Colonic mucosa (tissue), 4 donors: ENCODE measurements around the gene SLC38A3. TPM values are rescaled to one million over a fixed set of nuclear protein-coding genes. Genes with fewer than 3 reads are reported as not detected.
"Not testable (repeated sequence)": the region's sequence is repeated elsewhere in the genome, so short reads cannot be mapped to it uniquely, and the experiment has no call there.

ENCODE experiments used
- DNase-seq: peaks from one replicate; pipeline ENCODE4 v3.0.0-alpha.2; 2020
- H3K27ac ChIP-seq: fragments of 200-600 bp; one replicate; pipeline ENCODE4 v1.8.0; 2021
- H3K27me3 ChIP-seq: fragments of 200-600 bp; one replicate; pipeline ENCODE4 v1.8.0; 2021
- H3K36me3 ChIP-seq: fragments of 200-600 bp; one replicate; pipeline ENCODE4 v1.8.0; 2021
- H3K4me1 ChIP-seq: fragments of 200-600 bp; one replicate; pipeline ENCODE4 v1.8.0; 2021; ENCODE audit warnings: mild to moderate bottlenecking
- H3K4me3 ChIP-seq: fragments of 200-600 bp; one replicate; pipeline ENCODE4 v1.8.0; 2021
- H3K9ac ChIP-seq, 2 donors: one replicate each; pipeline ENCODE4 v1.7.0; 2013; ENCODE audit warnings: control low read depth in 2 of 2, low read depth in 2 of 2, low read length in 2 of 2
- H3K9me3 ChIP-seq: fragments of 200-600 bp; one replicate; pipeline ENCODE4 v1.8.0; 2021
- intact Hi-C: fragments of 100-400 bp; cut with DNase I; formaldehyde crosslinking; loops from one replicate; pipeline ENCODE4 v1.14.1; 2022
- total RNA-seq, 2 donors: library from RNA; stranded (reverse); fragmentation: NEBNext Ultra II Directional in 1 of 2; extraction: Animal tissue kit (Norgen Biotek cat#: 25700) in 1 of 2; gene quantifications; one replicate each; pipeline ENCODE4 v1.2.1, GENCODE V29; 2021
- TF ChIP-seq, protein P1 (sequence below): fragments of 200-600 bp; IDR thresholded peaks from one replicate; pipeline ENCODE4 v1.8.0; 2022; ENCODE audit warnings: antibody characterized with exemption, mild to moderate bottlenecking
- donor health status: healthy.
- donor health status: DM: no; HTN: no; CAD: no.
- donor health status: DM: no; HTN: no; CAD: no.

Gene SLC38A3
- total RNA-seq, 2 donors from 2014 or later: 0.24 to 0.40 TPM

DNA sequence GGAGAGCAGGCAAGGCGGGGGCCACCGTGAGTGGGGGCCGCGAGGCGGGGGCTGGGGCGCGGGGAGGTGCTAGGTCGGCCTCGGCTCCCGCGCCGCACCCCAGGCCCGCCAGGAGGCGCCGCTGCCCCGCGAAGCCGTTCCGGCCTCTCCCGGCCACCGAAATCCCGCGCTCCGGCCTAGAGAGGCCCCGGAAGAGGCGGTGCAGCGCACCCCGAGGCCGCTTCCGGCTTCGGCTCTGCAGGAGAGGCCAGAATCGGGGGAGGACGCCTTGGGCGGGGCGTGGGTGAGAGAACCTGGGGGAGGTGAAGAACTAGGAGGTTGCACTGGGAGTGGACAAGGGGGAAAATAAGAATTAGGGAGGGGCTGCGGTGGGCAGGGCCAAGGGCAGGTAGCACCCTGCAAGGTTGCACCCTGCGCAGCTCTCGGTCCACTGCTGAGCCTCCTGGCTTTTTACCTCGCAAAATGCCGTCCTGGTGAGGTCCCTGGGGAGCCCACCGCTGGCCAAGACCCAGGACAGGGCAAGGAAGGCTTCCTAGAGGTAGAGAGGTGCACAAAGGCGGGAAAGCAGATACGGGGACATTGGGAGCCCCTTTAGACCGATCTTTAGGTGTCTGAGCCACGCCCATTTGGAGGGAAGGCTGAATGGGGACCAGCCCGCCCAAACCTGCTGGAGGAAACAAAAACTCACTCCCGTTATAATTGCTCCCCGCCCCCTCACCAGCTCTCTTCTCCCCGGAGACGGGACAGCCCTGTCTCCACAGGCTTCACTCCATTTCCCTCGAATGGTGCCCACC lies 22.5 kb downstream of the SLC38A3 start:
- intact Hi-C loops: loop anchor here (2.0 kb wide), 1 partner anchor 47 kb away; no protein-coding TSS in a partner anchor
- Histone ChIP-seq H3K4me3 (peak overlapping the region; percentile 82), H3K36me3 (no peaks in the 10 kb centered on the region), H3K27ac (peak overlapping the region; percentile 85), H3K4me1 (peaks cover 4% of the 10 kb centered on the region), H3K9me3 (no peaks in the 10 kb centered on the region), H3K9ac (peak overlapping the region; percentile 65 to 87), H3K27me3 (no peaks in the 10 kb centered on the region)
- peak; percentile 95 for DNase-seq
- TF ChIP-seq, protein P1, sequence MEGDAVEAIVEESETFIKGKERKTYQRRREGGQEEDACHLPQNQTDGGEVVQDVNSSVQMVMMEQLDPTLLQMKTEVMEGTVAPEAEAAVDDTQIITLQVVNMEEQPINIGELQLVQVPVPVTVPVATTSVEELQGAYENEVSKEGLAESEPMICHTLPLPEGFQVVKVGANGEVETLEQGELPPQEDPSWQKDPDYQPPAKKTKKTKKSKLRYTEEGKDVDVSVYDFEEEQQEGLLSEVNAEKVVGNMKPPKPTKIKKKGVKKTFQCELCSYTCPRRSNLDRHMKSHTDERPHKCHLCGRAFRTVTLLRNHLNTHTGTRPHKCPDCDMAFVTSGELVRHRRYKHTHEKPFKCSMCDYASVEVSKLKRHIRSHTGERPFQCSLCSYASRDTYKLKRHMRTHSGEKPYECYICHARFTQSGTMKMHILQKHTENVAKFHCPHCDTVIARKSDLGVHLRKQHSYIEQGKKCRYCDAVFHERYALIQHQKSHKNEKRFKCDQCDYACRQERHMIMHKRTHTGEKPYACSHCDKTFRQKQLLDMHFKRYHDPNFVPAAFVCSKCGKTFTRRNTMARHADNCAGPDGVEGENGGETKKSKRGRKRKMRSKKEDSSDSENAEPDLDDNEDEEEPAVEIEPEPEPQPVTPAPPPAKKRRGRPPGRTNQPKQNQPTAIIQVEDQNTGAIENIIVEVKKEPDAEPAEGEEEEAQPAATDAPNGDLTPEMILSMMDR: peak; percentile 93

DNA sequence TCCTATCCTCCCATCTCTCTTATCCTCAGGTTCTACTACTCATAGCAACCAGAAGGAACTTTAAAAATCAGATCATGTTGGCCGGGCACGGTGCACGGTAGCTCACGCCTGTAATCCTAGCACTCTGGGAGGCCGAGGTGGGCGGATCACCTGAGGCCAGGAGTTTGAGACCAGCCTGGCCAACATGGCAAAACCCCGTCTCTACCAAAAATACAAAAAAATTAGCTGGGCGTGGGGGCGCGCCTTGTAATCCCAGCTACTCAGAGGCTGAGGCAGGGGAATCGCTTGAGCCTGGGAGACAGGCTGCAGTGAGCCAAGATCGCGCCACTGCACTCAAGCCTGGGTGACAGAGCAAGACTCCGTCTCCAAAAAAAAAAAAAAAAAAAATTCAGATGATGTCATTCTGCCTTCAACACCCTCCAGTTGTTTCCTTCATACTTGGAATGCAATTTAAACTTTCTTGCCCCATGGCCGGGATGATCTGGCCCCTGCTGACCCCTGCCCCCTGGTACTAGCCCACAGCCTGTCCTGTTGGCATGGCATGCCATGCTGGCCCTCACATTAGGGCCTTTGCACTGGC lies 23.2 kb downstream of the SLC38A3 start:
- H3K4me1 ChIP-seq, H3K9me3 ChIP-seq, intact Hi-C loops, H3K36me3 ChIP-seq, DNase-seq, H3K27me3 ChIP-seq: not testable (repeated sequence)
- peak overlapping the region; percentile 82 for H3K4me3 ChIP-seq
- H3K9ac ChIP-seq: peak overlapping the region; percentile 65 to 87
- peak overlapping the region; percentile 85 for H3K27ac ChIP-seq

DNA sequence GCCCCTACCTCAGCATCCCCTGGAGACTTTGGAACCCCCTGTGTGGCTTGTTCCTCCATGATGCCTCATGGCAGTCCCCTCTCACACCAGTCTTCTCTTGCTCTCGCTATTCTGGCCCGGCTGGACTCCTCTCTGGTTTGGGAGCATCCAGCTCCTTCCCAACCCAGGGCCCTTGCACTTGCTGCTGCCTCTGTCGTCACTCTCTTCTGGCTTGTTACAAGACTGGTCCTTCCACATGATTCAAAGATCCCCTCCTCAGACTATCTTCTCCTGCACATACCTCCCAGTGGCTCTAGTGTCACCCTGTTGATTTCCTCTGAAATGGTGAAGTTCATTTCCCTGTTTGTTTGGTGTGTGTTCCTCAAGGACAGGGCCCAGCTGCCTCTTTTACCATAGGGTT lies 24.4 kb downstream of the SLC38A3 start:
- no peak overlapping the region for H3K4me3 ChIP-seq
- no peaks in the 10 kb centered on the region for H3K36me3 ChIP-seq
- H3K27me3 ChIP-seq: no peaks in the 10 kb centered on the region
- TF ChIP-seq, protein P1: no peak
- no peak overlapping the region for H3K9ac ChIP-seq
- intact Hi-C loops: no loop called here
- DNase-seq: no peak
- H3K27ac ChIP-seq: no peak overlapping the region
- no peaks in the 10 kb centered on the region for H3K9me3 ChIP-seq
- H3K4me1 ChIP-seq: peaks cover 4% of the 10 kb centered on the region

DNA sequence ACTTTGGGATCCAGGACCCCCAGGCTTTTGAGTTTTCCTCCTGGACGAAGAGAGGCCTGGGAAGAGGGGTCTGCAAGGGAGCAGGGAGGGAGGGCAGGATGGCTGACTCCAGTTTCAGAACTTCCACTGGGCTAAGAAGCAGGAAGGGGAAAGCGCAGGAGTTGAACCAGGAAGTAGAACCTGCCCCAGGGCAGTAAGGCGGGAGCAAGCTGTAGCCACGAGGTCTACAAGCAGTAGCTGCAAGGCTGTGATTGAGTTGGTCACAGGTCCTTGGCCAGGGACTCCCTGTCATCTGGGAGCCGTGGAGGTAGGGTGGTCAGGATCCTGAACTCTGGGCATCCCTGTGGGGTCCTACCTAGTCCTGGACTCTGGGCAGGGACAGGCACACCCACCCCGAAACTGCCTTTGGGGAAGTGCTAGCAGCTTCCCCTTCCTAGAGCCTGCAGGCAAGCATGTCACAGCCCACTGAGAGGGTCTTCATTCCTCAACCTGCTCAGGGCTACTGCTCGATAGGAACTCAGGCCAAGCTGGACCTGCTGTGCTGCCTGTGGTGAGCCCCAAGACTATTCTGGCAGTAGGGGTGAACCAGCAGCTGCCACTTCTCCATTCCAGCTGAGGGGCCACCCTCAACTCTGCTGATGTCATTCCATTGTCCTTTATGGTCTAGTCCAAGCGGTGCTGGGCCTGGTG lies 25.2 kb downstream of the SLC38A3 start:
- Histone ChIP-seq H3K9me3 (no peaks in the 10 kb centered on the region), H3K9ac (no peak overlapping the region), H3K36me3 (no peaks in the 10 kb centered on the region), H3K4me3 (no peak overlapping the region), H3K27ac (no peak overlapping the region), H3K4me1 (peaks cover 4% of the 10 kb centered on the region), H3K27me3 (no peaks in the 10 kb centered on the region)
- no peak for DNase-seq
- intact Hi-C loops: no loop called here
- TF ChIP-seq, protein P1: no peak

DNA sequence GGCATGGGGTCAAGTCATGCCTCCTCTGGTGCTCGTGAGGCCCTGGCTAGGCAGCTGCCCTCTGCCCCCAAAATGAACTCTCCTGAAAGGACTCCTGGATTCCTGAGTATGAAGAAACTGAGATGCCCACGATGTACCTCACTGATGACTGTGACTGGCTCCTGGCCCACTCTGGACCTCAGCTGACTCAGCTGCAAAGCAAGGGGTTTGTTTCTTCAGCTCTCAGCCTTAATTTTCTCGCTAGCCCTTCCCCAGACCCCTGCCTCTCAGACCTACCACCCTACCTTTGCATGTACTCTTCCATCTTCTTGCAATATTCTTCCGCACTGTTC lies 25.7 kb downstream of the SLC38A3 start:
- H3K36me3 ChIP-seq: no peaks in the 10 kb centered on the region
- no peak overlapping the region for H3K4me3 ChIP-seq
- H3K9me3 ChIP-seq: no peaks in the 10 kb centered on the region
- intact Hi-C loops: no loop called here
- peaks cover 4% of the 10 kb centered on the region for H3K4me1 ChIP-seq
- no peak overlapping the region for H3K27ac ChIP-seq
- no peak overlapping the region for H3K9ac ChIP-seq
- no peak for DNase-seq
- TF ChIP-seq, protein P1: no peak
- no peaks in the 10 kb centered on the region for H3K27me3 ChIP-seq
